SK-N-SH treated with all-trans-retinoic acid at 6 μM for 48 hours (cell line): ENCODE measurements around the gene SYCP2.

Experiments
- ARNTL ChIP-seq: fragments of 450-650 bp; formaldehyde crosslinking; IDR thresholded peaks from 2 replicates; pipeline ENCODE4 v1.5.0; 2020; ENCODE audit warnings: low read depth, mild to moderate bottlenecking, moderate library complexity, borderline replicate concordance
- CREB5 ChIP-seq: fragments of 250-450 bp; sonication (Bioruptor Pico); IDR thresholded peaks from 2 replicates; pipeline ENCODE4 v1.5.1; 2020; ENCODE audit warnings: low read depth, mild to moderate bottlenecking, moderate library complexity
- ISL1 ChIP-seq: fragments of 250-450 bp; sonication (Bioruptor Pico); IDR thresholded peaks from 2 replicates; pipeline ENCODE4 v2.1.2; 2022; ENCODE audit warnings: mild to moderate bottlenecking, moderate library complexity
- OSR1 ChIP-seq: fragments of 250-450 bp; sonication (Bioruptor Pico); IDR thresholded peaks from 2 replicates; pipeline ENCODE4 v1.8.0; 2022; ENCODE audit warnings: moderate library complexity, mild to moderate bottlenecking, inconsistent platforms
- PATZ1 ChIP-seq: fragments of 250-450 bp; sonication (Bioruptor Pico); IDR thresholded peaks from 2 replicates; pipeline ENCODE4 v1.8.0; 2020; ENCODE audit warnings: mild to moderate bottlenecking, moderate library complexity, borderline replicate concordance
- POU6F1 ChIP-seq: fragments of 250-450 bp; sonication (Bioruptor Pico); IDR thresholded peaks from 2 replicates; pipeline ENCODE4 v1.8.0; 2021; ENCODE audit warnings: low read depth, mild to moderate bottlenecking, moderate library complexity, borderline replicate concordance
- RARB ChIP-seq: fragments of 250-450 bp; sonication (Bioruptor Pico); IDR thresholded peaks from 2 replicates; pipeline ENCODE4 v1.8.0; 2021; ENCODE audit warnings: mild to moderate bottlenecking, moderate library complexity
- TOX ChIP-seq: fragments of 250-450 bp; sonication (Bioruptor Pico); IDR thresholded peaks from 2 replicates; pipeline ENCODE4 v1.8.0; 2021; ENCODE audit warnings: mild to moderate bottlenecking, moderate library complexity, borderline replicate concordance
- ZC3H10 ChIP-seq: fragments of 250-450 bp; sonication (Bioruptor Pico); IDR thresholded peaks from 2 replicates; pipeline ENCODE4 v1.5.1; 2021; ENCODE audit warnings: mild to moderate bottlenecking, moderate library complexity
- ZFP3 ChIP-seq: fragments of 250-450 bp; sonication (Bioruptor Pico); IDR thresholded peaks from 2 replicates; pipeline ENCODE4 v1.5.0; 2020; ENCODE audit warnings: mild to moderate bottlenecking, moderate library complexity
- ZFP30 ChIP-seq: fragments of 450-650 bp; formaldehyde crosslinking; IDR thresholded peaks from 2 replicates; pipeline ENCODE4 v1.5.0; 2022; ENCODE audit warnings: mild to moderate bottlenecking, moderate library complexity
- ZNF8 ChIP-seq: fragments of 450-650 bp; formaldehyde crosslinking; IDR thresholded peaks from 2 replicates; pipeline ENCODE4 v1.5.0; 2020; ENCODE audit warnings: mild to moderate bottlenecking, moderate library complexity
- TF ChIP-seq, protein P1 (sequence below): fragments of 250-450 bp; sonication (Bioruptor Pico); IDR thresholded peaks from 2 replicates; pipeline ENCODE4 v1.5.0; 2020; ENCODE audit warnings: mild to moderate bottlenecking, moderate library complexity
- TF ChIP-seq, protein P2 (sequence below): fragments of 250-450 bp; sonication (Bioruptor Pico); IDR thresholded peaks from 2 replicates; pipeline ENCODE4 v1.5.1; 2021; ENCODE audit warnings: mild to moderate bottlenecking, moderate library complexity

DNA sequence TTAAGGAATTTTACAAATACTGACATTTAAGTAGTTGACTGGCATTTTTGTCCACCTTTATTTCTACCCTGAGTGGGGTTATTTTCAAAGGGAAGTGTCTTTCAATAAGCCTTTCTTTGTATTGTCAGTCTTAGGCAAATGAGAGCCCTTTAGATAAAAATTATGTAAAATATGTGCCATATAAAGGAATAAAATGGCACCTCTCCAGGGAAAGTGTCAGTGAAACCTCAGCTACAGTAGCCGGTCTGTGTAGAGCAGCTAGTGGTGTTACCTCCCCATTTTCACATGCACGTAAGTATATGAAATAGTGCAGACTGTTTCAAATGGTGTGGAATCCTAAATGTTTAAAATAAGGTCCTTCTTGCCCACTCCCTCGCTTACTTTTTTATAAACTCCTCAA, 11.7 kb upstream of the SYCP2 start:
- TF ChIP-seq PATZ1 (CRISPR knock-in tag): no peak
- TF ChIP-seq OSR1 (CRISPR knock-in tag): no peak
- no peak for TF ChIP-seq RARB (CRISPR knock-in tag)
- no peak for TF ChIP-seq ISL1
- TF ChIP-seq, protein P1, sequence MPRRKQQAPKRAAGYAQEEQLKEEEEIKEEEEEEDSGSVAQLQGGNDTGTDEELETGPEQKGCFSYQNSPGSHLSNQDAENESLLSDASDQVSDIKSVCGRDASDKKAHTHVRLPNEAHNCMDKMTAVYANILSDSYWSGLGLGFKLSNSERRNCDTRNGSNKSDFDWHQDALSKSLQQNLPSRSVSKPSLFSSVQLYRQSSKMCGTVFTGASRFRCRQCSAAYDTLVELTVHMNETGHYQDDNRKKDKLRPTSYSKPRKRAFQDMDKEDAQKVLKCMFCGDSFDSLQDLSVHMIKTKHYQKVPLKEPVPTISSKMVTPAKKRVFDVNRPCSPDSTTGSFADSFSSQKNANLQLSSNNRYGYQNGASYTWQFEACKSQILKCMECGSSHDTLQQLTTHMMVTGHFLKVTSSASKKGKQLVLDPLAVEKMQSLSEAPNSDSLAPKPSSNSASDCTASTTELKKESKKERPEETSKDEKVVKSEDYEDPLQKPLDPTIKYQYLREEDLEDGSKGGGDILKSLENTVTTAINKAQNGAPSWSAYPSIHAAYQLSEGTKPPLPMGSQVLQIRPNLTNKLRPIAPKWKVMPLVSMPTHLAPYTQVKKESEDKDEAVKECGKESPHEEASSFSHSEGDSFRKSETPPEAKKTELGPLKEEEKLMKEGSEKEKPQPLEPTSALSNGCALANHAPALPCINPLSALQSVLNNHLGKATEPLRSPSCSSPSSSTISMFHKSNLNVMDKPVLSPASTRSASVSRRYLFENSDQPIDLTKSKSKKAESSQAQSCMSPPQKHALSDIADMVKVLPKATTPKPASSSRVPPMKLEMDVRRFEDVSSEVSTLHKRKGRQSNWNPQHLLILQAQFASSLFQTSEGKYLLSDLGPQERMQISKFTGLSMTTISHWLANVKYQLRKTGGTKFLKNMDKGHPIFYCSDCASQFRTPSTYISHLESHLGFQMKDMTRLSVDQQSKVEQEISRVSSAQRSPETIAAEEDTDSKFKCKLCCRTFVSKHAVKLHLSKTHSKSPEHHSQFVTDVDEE (CRISPR knock-in tag): no peak
- no peak for TF ChIP-seq POU6F1 (CRISPR knock-in tag)
- no peak for TF ChIP-seq ZNF8 (CRISPR knock-in tag)
- TF ChIP-seq, protein P2, sequence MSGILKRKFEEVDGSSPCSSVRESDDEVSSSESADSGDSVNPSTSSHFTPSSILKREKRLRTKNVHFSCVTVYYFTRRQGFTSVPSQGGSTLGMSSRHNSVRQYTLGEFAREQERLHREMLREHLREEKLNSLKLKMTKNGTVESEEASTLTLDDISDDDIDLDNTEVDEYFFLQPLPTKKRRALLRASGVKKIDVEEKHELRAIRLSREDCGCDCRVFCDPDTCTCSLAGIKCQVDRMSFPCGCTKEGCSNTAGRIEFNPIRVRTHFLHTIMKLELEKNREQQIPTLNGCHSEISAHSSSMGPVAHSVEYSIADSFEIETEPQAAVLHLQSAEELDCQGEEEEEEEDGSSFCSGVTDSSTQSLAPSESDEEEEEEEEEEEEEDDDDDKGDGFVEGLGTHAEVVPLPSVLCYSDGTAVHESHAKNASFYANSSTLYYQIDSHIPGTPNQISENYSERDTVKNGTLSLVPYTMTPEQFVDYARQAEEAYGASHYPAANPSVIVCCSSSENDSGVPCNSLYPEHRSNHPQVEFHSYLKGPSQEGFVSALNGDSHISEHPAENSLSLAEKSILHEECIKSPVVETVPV (CRISPR knock-in tag): no peak
- TF ChIP-seq ARNTL (CRISPR knock-in tag): no peak
- no peak for TF ChIP-seq ZFP3
- no peak for TF ChIP-seq ZC3H10 (CRISPR knock-in tag)
- no peak for TF ChIP-seq ZFP30 (CRISPR knock-in tag)
- TF ChIP-seq CREB5 (CRISPR knock-in tag): no peak
- no peak for TF ChIP-seq TOX (CRISPR knock-in tag)
